Activated CD8-positive, alpha-beta memory T cell treated with anti-CD3 and anti-CD28 coated beads, Interleukin-2, amount 50 U/mL, for 24 hours (primary cell): Measurements from ENCODE around the gene SLC12A6.
"Not testable (repeated sequence)": the region's sequence is repeated elsewhere in the genome, so short reads cannot be mapped to it uniquely, and the experiment has no call there.

Experiments used
- DNase-seq: peaks from one replicate; pipeline ENCODE4 v3.0.0-alpha.2; 2020; ENCODE audit errors: extremely low read depth

The SLC12A6 gene

GRCh38 chr15:34357653-34358052 is 20.1 kb upstream of the SLC12A6 start:
- DNase-seq: no peak

GRCh38 chr15:34355241-34355640 is 17.7 kb upstream of the SLC12A6 start:
- DNase-seq: no peak

GRCh38 chr15:34354286-34354685 is 16.7 kb upstream of the SLC12A6 start:
- no peak for DNase-seq

GRCh38 chr15:34353627-34354026 is 16.0 kb upstream of the SLC12A6 start:
- no peak for DNase-seq

- DNase-seq: not testable (repeated sequence)
Measured at GRCh38 chr15:34352996-34353395, 15.4 kb upstream of the SLC12A6 start.

- DNase-seq: no peak
Measured at GRCh38 chr15:34349769-34350168, 12.2 kb upstream of the SLC12A6 start.

- DNase-seq: no peak
Measured at GRCh38 chr15:34348735-34349300, 11.2 kb upstream of the SLC12A6 start.

GRCh38 chr15:34347951-34348638 is 10.5 kb upstream of the SLC12A6 start:
- no peak for DNase-seq

- peak; percentile 87 for DNase-seq
Measured at GRCh38 chr15:34342737-34343575, 5.4 kb upstream of the SLC12A6 start, which contains the start of the genes NOP10 and NUTM1. Gene NOP10 (minus strand): TSS chr15:34343136. CDS start chr15:34343073, 63 bp downstream. Gene NUTM1 (plus strand): TSS chr15:34343315. CDS start chr15:34343697, 382 bp downstream.

GRCh38 chr15:34342213-34342736 is 4.7 kb upstream of the SLC12A6 start:
- DNase-seq: not testable (repeated sequence)

- DNase-seq: no peak
Measured at GRCh38 chr15:34341381-34342212, 4.0 kb upstream of the SLC12A6 start.

GRCh38 chr15:34339946-34340345 is 2.4 kb upstream of the SLC12A6 start:
- DNase-seq: no peak

- no peak for DNase-seq
Measured at GRCh38 chr15:34338347-34338746, 766 bp upstream of the SLC12A6 start.

GRCh38 chr15:34336991-34337556 is 507 bp downstream of the SLC12A6 start:
- no peak for DNase-seq

GRCh38 chr15:34336231-34336990 is 1.2 kb downstream of the SLC12A6 start:
- no peak for DNase-seq

- no peak for DNase-seq
Measured at GRCh38 chr15:34335176-34336032, 2.2 kb downstream of the SLC12A6 start.

GRCh38 chr15:34334672-34335071 is 2.9 kb downstream of the SLC12A6 start:
- DNase-seq: no peak

- DNase-seq: no peak
Measured at GRCh38 chr15:34332553-34333120, 4.9 kb downstream of the SLC12A6 start.

GRCh38 chr15:34331809-34332208 is 5.8 kb downstream of the SLC12A6 start:
- no peak for DNase-seq
